ENCODE results near the gene CDK14. TPM values are rescaled to one million over a fixed set of nuclear protein-coding genes. Genes with fewer than 3 reads are reported as not detected.

The CDK14 gene
- total RNA-seq, 4 donors from 2014 or later: 29.3 to 37.8 (median 33.0) TPM

- intact Hi-C loops (cut with DNase I): no loop called here
- Histone ChIP-seq H3K27me3 (no peaks in the 10 kb centered on the region), H3K27ac (no peak overlapping the region), H3K9me3 (no peaks in the 10 kb centered on the region), H3K36me3 (no peaks in the 10 kb centered on the region), H3K4me1 (peaks cover 5 to 6% of the 10 kb centered on the region in 2 donors), H3K4me3 (replicated peaks in 1 of 3) (no peak overlapping the region)
- no peak for TF ChIP-seq POLR2A (IDR thresholded peaks at IDR 0.05)
- no peak for TF ChIP-seq CTCF (IDR thresholded peaks at IDR 0.05)
- DNase-seq: no peak
- 83 to 86% methylated on average over 3 of the region's 3 CpGs for WGBS, 2 donors
Observed at GRCh38 chr7:91198371-91198770, 602.2 kb downstream of the CDK14 start.

- H3K4me3 ChIP-seq (replicated peaks in 1 of 3): no peak overlapping the region
- DNase-seq: no peak
- TF ChIP-seq CTCF (IDR thresholded peaks at IDR 0.05): no peak
- no peak for TF ChIP-seq POLR2A (IDR thresholded peaks at IDR 0.05)
- no peaks in the 10 kb centered on the region for H3K27me3 ChIP-seq
- no peak overlapping the region for H3K27ac ChIP-seq
- H3K4me1 ChIP-seq: peaks cover under 1 to 6% of the 10 kb centered on the region in 2 donors
- intact Hi-C loops (cut with DNase I): no loop called here
- no peaks in the 10 kb centered on the region for H3K9me3 ChIP-seq
- H3K36me3 ChIP-seq: no peaks in the 10 kb centered on the region
Observed at GRCh38 chr7:91199601-91200000, 603.5 kb downstream of the CDK14 start.

- Histone ChIP-seq H3K4me3 (replicated peaks in 1 of 3) (no peak overlapping the region), H3K27me3 (no peaks in the 10 kb centered on the region), H3K9me3 (no peaks in the 10 kb centered on the region), H3K36me3 (no peaks in the 10 kb centered on the region), H3K27ac (no peak overlapping the region), H3K4me1 (peaks cover 0 to 6% of the 10 kb centered on the region in 2 donors)
- 67 to 70% methylated on average over 9 of the region's 9 CpGs for WGBS, 2 donors
- intact Hi-C loops (cut with DNase I): no loop called here
- TF ChIP-seq POLR2A (IDR thresholded peaks at IDR 0.05) (no peak), CTCF (IDR thresholded peaks at IDR 0.05) (no peak)
- no peak for DNase-seq
Observed at GRCh38 chr7:91201442-91202113, 605.5 kb downstream of the CDK14 start.

- H3K9me3 ChIP-seq: no peaks in the 10 kb centered on the region
- TF ChIP-seq CTCF (IDR thresholded peaks at IDR 0.05) (no peak), POLR2A (IDR thresholded peaks at IDR 0.05) (no peak)
- 68 to 78% methylated on average over 6 of the region's 6 CpGs for WGBS, 2 donors
- no peak for DNase-seq
- H3K27me3 ChIP-seq: no peaks in the 10 kb centered on the region
- no peaks in the 10 kb centered on the region for H3K36me3 ChIP-seq
- H3K4me1 ChIP-seq: no peaks in the 10 kb centered on the region
- H3K27ac ChIP-seq: no peak overlapping the region
- H3K4me3 ChIP-seq (replicated peaks in 1 of 3): no peak overlapping the region
- intact Hi-C loops (cut with DNase I): no loop called here
Observed at GRCh38 chr7:91206361-91206960, 610.3 kb downstream of the CDK14 start.

GRCh38 chr7:91212582-91212981, 616.5 kb downstream of the CDK14 start:
- Histone ChIP-seq H3K4me3 (replicated peaks in 1 of 3) (no peak overlapping the region), H3K4me1 (no peaks in the 10 kb centered on the region), H3K9me3 (no peaks in the 10 kb centered on the region), H3K27ac (no peak overlapping the region), H3K27me3 (no peaks in the 10 kb centered on the region), H3K36me3 (no peaks in the 10 kb centered on the region)
- WGBS, 2 donors: 88 to 91% methylated on average over 7 of the region's 7 CpGs
- no peak for DNase-seq
- intact Hi-C loops (cut with DNase I): no loop called here
- no peak for TF ChIP-seq POLR2A (IDR thresholded peaks at IDR 0.05)
- no peak for TF ChIP-seq CTCF (IDR thresholded peaks at IDR 0.05)
